ENCODE results near the gene SYMPK.

Gene SYMPK

DNA sequence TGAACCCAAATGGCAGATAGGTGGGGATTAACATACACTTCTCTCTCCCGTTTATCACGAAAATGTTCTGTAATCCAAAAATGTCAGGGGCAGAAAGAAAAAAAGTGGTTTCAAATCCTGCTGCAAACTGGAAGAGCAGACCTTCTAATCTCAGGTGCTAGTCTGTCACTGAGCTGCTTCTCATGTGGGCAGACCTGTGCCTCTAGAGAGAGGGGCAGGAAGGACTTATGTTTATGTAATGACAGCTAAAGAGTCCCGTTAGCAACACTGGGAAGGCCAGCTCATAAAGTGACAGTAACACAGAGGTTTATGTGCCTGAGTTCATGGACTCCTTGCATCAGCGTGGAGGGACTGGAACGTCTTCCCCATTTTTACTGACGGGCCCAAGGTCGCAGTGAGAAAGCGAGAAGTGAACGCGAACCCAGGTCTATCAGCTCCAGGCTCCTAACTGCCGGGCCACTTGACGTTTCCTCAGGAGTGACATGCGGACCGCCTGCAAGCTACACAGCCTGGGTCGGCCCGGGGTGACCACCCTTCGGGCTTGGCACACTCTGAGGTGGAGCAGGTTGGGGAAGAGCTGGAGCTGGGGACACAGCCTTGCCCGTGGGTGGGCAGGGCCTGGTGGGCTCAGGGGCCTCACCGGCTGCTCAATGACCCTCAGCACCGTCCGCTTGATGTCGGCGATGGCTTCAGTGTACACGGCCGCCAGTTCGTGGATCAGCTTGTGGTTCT is 38.2 kb downstream of the SYMPK start:
- no peak for DNase-seq

DNA sequence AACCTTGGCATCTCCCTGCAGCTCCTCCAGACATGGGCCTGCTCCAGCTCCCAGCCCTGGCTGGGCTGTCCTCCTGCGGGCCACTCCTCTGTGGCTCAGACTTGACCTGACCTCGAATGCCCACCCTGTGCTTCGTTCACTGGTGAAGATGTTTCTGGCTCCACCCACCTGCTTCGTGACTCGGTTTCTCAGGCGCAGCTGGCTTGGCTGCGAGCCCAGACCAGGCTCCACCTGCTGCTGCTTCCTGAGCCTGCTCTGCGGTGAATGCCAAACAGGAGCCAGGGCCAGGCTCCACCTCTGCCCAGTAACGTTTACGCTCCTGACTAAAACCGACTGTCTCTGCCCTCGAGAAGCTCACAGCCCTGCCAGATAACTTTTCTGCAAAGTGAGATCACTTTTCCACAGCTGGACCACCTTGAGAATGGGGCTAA is 38.9 kb downstream of the SYMPK start:
- DNase-seq = no peak

DNA sequence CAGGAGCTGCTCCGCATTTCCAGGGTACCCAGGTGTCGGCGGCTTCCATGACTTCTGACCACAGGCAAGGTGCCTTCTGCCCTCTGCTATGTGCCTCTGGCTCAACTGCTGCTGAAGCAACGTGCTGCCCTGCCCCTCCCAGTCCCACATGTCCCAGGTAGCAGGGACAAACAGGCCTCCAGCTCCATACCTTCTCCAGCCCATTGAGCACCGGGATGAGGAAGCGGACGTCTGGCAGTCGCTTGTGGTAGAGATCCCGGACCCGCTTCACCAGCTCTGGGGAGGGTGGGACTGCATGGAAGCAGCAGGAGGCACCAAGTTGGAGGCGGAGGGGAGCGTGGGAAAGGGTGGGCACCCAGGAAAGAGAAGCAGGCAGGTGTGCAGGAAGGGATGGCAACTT is 39.8 kb downstream of the SYMPK start:
- DNase-seq = no peak

DNA sequence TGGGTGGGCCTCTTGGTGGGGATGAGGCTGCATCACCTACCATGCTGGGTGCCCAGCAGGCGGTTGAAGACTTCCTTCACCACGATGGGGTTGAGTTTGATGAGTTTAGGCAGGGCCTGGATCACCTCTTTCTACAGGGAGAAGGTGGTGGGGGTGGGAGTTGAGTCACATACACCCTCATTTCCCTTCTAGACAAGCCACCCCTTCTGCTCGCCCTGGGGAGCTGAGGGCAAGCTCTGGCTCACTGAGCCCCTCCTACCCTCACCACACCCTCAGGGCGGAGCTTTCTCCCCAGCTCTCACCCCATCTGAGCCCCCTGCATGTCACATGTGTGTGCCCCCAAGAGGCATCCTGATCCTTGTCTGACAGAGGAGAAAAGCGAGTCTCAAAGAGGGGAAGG is 40.2 kb downstream of the SYMPK start:
- no peak for DNase-seq

DNA sequence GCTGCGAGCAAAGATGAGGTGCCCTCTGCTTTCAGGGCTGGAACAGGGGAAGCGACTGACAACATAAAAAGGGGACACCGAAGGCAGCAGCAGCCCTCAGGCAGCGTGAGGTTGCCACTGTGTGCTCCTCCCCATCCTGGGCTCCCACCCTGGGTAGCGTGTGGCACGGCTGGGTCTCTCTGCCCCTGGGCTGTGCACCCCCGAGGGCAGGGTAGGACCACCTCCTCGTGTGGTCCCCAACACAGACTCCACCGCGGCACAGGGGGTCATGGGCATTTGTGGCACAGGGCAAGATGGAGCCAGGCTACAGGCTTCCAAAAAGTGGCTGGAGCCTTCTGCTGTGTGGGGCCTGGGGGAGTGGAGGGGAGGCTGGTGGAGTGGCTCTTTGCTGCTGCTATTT is 41.4 kb downstream of the SYMPK start:
- DNase-seq = no peak

DNA sequence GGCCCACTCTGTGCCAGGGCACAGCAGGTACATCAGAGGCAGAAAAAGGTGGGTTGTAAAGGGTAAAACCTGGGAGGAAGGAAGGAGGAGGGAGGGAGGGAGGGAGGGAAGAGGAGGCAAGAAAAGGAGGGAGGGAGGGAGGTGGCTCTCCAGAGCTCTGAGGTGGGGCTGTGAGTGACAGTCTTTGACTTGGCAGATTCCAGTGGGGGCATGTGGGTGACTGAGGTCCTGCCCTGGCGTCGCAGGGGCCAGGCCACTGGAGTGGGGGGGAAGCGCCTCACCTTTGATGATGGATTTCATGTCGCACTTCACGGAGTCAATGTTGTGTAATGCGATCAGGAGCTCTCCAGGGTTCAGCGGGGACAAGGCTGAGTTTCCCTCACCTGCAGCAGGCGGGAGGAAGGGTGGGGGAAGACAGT is 41.8 kb downstream of the SYMPK start:
- no peak for DNase-seq

DNA sequence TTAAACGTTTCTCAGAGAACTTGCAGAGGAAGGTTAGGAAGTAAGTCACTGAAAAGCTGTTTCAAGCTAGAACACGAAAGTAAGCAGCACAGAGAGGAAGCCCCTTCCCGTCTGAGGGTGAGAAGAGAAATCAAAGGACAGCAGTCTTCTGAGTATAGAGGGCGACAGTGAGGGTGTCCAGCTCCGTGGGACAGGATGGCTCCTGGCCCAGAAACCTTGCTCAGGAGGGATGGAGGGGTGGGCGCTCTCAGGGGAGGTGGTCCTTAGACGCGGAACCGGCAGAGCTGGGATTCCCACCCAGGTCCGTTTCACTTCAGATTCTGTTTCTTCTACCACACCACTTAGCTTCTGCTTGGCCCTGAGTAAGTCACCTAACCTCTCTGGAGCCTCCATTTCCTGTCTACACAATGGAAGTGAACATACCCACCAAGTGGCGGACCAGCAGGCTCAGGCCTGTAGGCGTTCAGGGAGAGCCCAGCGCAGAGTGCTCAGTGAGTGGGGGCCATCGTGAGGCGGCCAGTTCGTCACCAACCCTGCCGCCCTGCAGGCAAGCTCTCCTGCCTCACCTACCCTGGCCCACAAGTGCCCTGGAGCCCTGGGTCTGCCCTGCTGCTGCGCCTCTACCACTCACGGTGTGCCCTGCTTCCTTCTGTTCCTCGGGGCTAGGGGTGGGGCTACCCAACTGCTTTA is 42.4 kb downstream of the SYMPK start:
- DNase-seq = no peak

DNA sequence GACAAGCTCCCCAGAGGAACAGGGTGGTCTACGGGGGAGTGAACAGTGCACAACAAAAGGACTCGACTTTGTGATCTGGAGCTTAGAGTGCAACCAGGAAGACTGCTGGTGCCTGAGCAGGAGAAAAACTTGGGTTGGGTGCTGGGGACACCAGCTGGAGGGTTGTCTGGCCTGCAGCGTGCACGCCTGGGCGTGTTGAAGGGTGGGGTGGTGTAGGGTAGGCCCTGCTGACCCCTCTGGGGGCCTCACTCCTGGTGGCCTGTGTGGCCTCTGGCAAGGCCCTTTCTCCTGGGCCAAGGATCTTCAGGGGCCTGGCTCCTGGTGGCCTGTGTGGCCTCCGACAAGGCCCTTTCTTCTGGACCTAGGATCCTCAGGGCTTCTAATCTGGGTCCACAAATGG is 43.2 kb downstream of the SYMPK start:
- no peak for DNase-seq

DNA sequence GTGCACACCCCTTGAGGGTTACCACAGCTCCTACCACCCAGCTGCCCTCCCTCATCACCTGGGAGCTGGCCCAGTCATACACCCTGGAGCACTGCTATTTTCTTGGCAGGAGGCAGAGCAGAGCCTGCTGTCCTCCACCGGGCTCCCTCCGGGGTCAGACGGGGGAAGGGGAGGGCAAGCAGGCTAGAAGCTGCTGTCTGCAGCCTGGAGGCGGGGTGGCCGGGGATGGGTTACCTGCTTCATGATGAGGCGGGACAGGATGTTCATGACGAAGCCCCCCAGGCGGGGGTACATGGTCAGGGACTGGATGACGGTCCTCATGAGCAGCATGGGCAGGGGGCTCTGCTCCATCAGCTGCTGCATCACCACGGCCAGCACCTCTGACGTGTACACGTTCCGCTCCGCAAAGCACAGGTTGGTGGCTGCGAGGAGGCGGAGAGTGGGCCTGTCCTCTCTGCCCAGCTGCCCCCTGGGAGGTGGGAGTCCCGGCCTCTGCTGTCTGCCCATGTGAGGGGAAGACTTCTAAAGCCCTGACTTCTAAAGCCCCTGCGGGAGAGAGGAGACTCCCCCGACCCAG is 45.1 kb downstream of the SYMPK start:
- no peak for DNase-seq

DNA sequence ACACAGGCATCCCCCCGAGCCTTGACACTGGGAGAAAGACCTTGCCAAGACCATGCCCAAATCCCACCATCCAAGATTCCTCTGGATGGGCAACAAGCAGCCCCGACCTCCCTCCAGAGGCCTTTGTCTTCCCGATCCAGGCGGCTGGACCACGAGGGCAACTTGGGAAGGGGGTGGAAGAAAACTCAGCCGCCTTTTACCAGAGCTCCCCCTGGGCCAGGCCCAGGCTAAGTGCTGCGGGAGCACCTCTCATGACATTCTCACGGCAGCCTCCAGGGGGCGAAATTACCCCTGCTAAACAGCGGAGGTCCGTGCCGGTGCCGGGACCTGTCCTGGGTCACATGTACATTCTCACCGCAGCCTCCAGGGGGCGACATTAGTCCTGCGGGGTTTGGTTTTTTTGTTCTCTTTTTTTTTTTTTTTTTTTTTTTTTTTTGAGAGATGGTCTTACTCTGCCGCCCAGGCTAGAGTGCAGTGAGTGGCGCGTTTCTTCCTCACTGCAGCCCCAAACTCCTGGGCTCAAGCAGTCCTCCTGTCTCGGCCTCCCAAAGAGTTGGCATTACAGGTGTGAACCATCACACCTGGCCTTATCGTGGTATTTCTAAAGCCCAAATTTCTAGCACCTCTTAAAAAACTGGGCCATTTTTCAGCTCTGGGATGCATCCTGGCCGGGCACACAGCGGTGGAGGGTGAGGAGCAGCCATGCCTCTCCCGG is 45.8 kb downstream of the SYMPK start:
- no peak for DNase-seq

DNA sequence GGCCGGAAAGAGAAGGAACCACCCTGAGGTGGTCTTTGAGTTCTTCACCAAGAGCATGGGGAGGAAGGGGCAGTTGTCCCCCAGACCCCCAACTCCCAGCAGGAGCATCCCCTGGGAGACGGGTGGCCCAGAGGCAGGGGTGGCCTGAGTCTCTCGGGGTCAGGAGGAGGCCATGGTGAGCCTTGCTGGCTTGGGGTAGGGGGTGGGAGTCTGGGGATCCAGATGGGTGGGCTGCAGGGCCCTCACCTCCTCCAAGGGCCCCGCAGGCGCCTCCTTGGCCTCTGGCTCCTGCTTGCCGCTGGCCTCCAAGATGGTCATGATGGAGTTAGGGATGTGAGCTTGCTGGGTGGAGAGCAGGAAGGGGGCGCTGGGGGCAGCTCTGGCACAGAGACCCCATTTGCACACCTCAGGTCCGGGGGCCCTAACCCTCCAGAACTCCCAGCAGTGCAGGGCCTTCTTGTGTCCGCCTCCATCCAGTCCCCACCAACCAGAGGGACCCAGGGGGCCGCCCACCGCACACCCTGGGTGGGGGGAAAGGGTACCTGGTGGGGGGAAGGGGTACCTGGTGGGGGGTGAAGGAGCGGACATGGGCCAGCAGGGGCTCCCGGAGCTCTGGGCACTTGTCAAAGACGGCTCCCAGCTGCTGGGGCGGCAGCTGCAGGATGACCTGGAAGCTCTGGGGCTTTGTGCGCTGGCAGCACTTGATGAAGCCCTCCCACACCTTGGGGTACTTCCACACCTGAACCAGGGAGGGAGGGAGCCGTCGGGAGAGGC is 46.5 kb downstream of the SYMPK start:
- DNase-seq = no peak

DNA sequence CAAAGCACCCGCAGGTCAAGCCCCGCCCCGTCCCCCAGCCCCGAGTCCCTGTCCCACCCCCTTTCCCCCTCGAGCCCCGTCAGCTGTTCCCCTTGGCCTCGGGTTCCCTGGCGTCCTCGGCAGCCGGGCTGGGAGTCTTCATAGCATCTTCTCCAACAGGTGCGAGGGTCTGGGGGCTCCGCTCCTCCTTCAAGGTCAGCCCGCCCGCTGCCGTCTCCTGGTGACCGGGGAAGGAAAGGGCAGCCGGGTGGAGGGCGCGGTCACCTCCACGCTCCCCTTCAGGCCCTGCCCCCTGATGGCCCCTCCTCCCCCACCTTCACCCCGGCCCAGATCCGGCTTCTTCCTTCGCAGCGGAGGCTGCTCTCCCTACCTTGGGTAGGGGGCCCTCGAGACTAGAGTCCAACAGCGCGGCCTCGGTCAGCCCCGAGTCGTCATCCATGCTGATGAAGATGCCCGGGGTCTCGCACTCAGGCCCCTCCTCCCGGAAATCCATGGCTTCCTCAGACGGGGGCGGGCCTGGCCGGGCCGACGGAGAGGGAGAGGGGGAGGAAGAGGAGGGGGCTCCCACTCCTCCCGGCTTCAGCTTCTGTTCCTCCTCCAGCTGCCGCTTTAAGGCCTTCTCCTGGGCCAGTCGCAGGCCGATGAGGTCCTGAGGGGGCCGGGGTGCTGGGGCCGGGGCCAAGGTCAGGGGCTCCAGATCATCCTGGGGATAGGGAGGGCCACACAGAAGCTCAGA is 47.3 kb downstream of the SYMPK start:
- no peak for DNase-seq

DNA sequence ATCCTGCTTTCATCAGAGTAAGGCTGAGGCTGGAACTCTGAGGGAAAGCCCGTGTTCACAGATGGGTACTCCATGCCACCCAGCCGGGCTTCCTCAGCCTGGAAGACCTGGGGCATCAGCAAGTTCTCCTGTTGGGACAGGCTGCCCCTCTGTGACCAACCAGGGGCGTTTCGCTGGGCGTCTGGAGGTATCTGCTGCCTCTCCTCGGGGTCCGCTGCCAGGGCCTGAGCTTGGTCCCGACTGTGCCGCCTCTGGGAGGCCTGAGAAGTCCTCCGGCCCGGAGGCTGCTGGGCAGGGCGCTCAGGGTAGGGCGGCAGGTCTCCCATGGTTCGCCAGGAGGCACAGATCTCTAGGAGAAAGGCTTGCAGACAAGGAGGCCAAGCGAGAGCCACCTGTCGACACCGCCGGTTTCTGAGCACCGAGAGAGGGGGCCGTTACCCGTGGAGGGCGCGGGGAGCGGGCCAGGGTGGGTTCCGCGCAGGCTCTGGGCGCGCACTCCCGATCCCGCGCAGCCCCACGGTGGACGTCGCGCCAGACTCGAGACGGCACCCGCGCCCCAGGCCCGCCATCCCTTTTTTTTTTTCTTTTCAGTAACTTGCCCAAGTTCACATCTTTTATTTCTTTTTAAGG is 48.0 kb downstream of the SYMPK start, which contains the start of gene RSPH6A:
Gene RSPH6A, minus strand, starts transcription at position 458 of the 630 bp plus-strand sequence. Its CDS starts 132 bp downstream, at position 326.
- no peak for DNase-seq

DNA sequence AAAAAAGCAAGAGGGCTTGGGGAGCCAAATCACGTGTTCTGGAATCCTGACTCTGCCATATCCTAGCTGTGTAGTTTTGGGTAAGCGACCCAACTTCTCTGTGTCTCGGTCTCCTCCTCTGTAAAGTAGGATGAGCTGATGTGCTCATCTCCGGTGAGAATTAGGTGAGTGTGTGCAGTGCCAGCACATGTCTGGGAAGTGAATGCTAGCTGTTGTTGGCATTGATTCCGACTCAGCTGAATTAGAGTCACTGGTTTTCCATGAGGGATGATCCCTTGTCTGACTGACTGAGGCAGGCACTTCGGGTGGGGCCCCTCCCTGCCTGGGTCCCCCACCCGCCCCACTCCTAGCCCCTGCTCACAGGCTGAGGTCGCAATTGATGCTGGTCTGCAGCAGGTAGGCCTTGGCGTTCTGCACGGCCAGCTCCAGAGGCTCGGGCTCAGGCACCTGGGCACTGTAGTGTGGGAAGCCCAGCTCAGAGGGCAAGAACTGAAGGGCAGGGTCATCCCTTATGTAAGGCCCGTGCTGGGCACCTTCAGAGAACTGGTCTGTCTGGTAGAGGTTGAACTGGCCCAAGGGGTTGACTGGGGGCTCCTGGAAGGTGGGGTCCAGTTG is 48.7 kb downstream of the SYMPK start:
- DNase-seq = no peak

DNA sequence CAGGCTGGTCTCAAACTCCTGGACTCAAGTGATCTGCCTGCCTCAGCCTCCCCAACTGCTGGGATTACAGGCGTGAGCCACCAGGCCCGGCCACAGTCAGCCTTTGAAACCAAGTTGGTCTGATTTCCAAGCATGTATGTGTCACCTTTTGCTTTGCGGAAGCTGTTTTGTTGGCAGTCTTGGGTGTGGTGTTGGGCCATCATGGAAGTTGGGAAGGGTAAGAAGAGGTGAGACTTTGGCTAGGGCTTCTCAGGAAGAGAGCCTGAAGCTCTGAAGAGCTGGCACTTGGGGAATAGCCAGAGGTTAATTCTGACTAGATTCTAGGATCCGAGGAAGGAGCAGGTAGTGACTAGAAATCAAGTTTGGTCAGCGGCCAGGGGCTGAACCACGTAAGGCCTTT is 50.6 kb downstream of the SYMPK start:
- no peak for DNase-seq

DNA sequence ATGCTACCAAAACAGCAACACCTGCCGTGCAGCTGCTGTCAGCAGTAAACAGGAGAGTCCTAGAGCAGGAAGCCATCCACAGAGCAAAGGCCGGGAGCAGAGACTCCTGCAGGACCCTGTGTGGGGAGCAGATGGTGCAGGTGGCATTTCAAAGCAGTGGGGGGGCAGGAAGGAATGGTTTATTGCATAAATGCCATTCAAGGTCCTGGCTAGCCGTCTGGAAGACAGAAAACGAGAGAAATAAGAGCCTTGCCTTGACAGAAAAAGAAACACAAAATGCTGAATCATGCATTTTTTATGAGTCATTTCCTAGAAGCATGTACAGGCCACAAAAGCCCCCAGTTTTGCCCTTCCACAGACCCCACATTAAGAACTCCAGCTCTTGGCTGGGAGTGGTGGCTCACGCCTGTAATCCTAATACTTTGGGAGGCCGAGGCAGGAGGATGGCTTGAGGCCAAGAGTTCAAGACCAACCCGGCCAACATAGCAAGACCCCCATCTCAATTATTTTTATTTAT is 53.2 kb downstream of the SYMPK start:
- no peak for DNase-seq

DNA sequence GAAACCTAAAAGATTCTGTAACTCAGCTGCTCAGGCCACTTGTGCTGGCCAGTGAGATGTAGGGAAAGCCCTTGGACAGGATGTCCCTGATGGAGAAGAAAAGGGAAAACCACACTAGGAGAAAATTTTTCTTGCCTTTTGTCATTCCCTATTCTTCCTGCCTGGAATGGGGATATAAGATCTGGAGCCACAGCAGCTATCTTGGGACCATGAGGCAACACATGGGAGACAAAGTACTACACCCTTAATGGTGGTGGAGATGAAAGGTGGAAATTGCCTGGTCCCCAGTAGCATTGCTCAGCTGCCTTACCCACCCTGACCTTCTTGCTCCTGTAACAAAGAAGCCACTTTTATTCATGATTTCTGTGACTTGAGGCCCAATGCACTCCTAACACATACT is 57.2 kb downstream of the SYMPK start:
- no peak for DNase-seq

DNA sequence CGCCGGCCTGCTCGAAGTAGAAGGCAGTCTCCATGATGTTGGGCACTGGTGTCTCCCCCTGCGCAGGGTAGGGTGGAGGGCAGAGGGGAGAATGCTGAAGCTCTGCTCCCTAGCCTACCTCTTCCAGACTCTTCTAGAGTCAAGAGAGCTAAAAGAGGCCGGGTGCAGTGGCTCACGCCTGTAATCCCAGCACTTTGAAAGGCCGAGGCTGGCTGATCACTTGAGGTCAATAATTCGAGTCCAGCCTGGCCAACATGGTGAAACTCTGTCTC is 58.1 kb downstream of the SYMPK start:
- DNase-seq = no peak

DNA sequence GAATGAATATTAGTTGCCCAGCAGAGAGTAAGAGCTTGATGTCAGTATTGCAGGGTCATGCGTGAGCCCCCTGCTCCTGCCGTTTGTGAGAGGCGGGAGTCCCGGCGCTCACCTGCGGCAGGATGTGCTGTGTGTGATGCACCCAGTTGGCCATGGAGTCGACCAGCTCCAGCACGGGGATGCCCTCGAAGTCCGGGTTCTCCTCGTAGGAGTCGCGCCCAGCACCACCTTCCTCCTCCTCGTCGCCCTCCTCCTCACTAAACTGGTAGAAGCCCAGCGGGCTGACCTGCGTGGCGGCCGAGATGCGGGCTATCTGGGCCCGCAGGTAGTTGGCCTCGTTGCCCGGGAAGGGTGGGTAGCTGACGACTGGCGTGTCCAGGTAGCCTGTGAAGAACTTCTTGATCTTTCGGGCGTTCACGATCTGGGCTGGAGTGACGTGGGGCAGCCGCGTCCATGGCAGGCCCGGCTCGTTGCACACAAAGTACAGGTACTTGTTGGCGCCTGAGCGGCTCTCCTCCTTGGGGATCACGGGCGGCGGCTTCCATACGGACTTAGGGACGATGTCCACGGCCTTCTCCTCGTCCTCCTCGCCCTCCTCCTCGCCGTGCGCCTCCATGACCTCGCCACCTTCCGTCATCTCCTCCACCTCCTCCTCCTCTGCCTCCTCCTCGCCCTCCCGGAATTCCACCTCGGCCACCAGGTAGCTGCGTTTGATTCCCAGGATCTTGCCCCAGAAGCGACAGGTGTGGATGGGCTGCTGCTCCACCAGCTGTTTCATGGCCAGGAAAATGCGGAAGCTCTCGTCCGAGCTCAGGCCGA is 58.6 kb downstream of the SYMPK start:
- DNase-seq = no peak

DNA sequence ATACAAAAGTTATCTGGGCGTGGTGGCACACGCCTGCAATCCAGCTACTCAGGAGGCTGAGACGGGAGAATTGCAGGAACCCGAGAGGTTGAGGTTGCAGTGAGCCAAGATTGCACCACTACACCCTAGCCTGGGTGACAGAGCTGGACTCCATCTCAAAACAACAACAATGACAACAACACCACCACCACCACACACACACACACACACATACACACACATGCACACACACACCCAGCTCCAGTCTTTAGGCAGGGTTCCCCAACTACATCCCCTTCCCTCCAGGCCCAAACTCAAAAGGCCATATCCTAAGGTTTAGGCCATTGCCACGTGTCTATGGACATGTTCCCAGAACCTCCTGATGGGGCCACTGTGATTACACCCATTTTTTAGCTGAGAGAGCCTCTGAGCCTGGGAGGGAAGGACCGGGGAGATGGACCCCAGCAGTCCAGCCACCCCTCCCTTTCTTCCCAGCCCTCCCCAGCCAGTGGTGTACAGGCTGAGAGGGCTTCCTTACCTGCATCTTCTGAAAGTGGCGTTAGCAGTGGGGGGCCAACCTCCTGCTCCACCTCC is 61.3 kb downstream of the SYMPK start:
- DNase-seq = no peak

Data from NCI-H1417 treated with DMSO at 0.1 percent for 48 hours (cell line).